T-cell (primary cell): Measurements from ENCODE around the gene MAPRE2. TPM values are rescaled to one million over a fixed set of nuclear protein-coding genes. Genes with fewer than 3 reads are reported as not detected.
A peak's percentile ranks its signal among the peaks of the same experiment; 100 is the strongest.

Experiments used
- ATAC-seq, 4 experiments: fragments of 200-7000 bp in 3 of 4; fragments of 150-1000 bp in 1 of 4; cut with Tn5 transposase; replicated peaks in 1 of 4; 1 replicate in 3 of 4; 2 replicates in 1 of 4; pipeline ENCODE4 v1.10.0; 2021; ENCODE audit warnings: moderate library complexity in 3 of 4, mild to moderate bottlenecking in 2 of 4, moderate number of reproducible peaks in 1 of 4
- CTCF ChIA-PET, 2 donors: fragments of 300-600 bp; sonication (Branson Sonifier 250); formaldehyde crosslinking; loops; one replicate each; lab custom pipeline; 2022; ENCODE audit warnings: antibody characterized with exemption in 2 of 2; lab: Charles Lee
- POLR2A ChIA-PET, 2 donors: fragments of 300-600 bp; sonication (Branson Sonifier 250); formaldehyde crosslinking; loops; one replicate each; lab custom pipeline; 2022; ENCODE audit warnings: antibody characterized with exemption in 2 of 2; lab: Charles Lee
- DNase-seq, 35 experiments: peaks; one replicate each; pipeline versions ENCODE4 v3.0.0 to v3.0.0-alpha.2; 2013 to 2023
- H3K27ac ChIP-seq: one replicate; pipeline ENCODE4 v1.5.1; 2013; ENCODE audit warnings: low read length
- H3K27me3 ChIP-seq, 2 experiments: replicated peaks in 1 of 2; 1 replicate in 1 of 2; 2 replicates in 1 of 2; pipeline versions ENCODE4 v1.6.1 to v1.7.0; 2013; ENCODE audit warnings: low read length in 1 of 2, mixed read lengths in 1 of 2; ENCODE audit not compliant: control insufficient read depth in 2 of 2, insufficient read depth in 2 of 2; ENCODE audit errors: extremely low read depth in 1 of 2
- H3K36me3 ChIP-seq, 2 donors: 1 replicate in 1 of 2; 2 replicates in 1 of 2; pipeline versions ENCODE4 v1.6.1 to v1.7.0; 2013; ENCODE audit warnings: low read length in 1 of 2; ENCODE audit not compliant: control insufficient read depth in 2 of 2, insufficient read depth in 1 of 2; ENCODE audit errors: extremely low read depth in 1 of 2
- H3K4me1 ChIP-seq, 2 experiments: 1 replicate in 1 of 2; 2 replicates in 1 of 2; pipeline versions ENCODE4 v1.6.1 to v1.7.0; 2013; ENCODE audit warnings: low read length in 2 of 2, mixed read lengths in 1 of 2; ENCODE audit not compliant: insufficient read depth in 2 of 2, control insufficient read depth in 1 of 2; ENCODE audit errors: extremely low read depth in 1 of 2
- H3K4me3 ChIP-seq, 2 donors: 1 replicate in 1 of 2; 2 replicates in 1 of 2; pipeline versions ENCODE4 v1.5.1 to v1.7.0; 2013; ENCODE audit warnings: mild to moderate bottlenecking in 2 of 2, low read length in 1 of 2, moderate library complexity in 1 of 2; ENCODE audit not compliant: control insufficient read depth in 1 of 2; ENCODE audit errors: extremely low read depth in 1 of 2
- H3K9me3 ChIP-seq: 2 replicates; pipeline ENCODE4 v1.7.0; 2013
- H3K27ac Mint-ChIP-seq, 2 donors: one replicate each; pipeline ENCODE4 v1.8.0; 2020 to 2021; ENCODE audit warnings: mild to moderate bottlenecking in 2 of 2, mixed read lengths in 2 of 2
- H3K27me3 Mint-ChIP-seq, 2 donors: one replicate each; pipeline ENCODE4 v1.8.0; 2021 to 2022; ENCODE audit warnings: mixed read lengths in 2 of 2
- H3K36me3 Mint-ChIP-seq: one replicate; pipeline ENCODE4 v1.8.0; 2021; ENCODE audit warnings: mixed read lengths
- H3K4me1 Mint-ChIP-seq, 3 donors: one replicate each; pipeline ENCODE4 v1.8.0; 2020 to 2022; ENCODE audit warnings: mixed read lengths in 3 of 3, mild to moderate bottlenecking in 1 of 3
- H3K4me3 Mint-ChIP-seq, 3 donors: one replicate each; pipeline ENCODE4 v1.8.0; 2020 to 2022; ENCODE audit warnings: mild to moderate bottlenecking in 3 of 3, mixed read lengths in 3 of 3, moderate library complexity in 3 of 3
- H3K9me3 Mint-ChIP-seq, 3 donors: one replicate each; pipeline ENCODE4 v1.8.0; 2020 to 2022; ENCODE audit warnings: mixed read lengths in 3 of 3
- whole genome bisulfite sequencing: methylation state at CpG from one replicate; pipeline ENCODE4 v1.1.5; 2013; ENCODE audit warnings: missing lambda C conversion rate; ENCODE audit not compliant: insufficient coverage; 5-methylcytosine and 5-hydroxymethylcytosine counted together
- total RNA-seq, 35 experiments: library from RNA in 6 of 35; stranded (reverse) in 6 of 35; fragments of 120-200 nt in 1 of 35; gene quantifications; one replicate each; pipeline versions ENCODE4 v1.2.1 to v1.2.4 and lab custom pipeline; 2013 to 2026

MAPRE2 gene
- total RNA-seq, 5 donors from 2014 or later (not counting 1 experiment from before 2014, with no cell fraction given), result 45.6 to 96.7 (median 53.9) TPM

DNA sequence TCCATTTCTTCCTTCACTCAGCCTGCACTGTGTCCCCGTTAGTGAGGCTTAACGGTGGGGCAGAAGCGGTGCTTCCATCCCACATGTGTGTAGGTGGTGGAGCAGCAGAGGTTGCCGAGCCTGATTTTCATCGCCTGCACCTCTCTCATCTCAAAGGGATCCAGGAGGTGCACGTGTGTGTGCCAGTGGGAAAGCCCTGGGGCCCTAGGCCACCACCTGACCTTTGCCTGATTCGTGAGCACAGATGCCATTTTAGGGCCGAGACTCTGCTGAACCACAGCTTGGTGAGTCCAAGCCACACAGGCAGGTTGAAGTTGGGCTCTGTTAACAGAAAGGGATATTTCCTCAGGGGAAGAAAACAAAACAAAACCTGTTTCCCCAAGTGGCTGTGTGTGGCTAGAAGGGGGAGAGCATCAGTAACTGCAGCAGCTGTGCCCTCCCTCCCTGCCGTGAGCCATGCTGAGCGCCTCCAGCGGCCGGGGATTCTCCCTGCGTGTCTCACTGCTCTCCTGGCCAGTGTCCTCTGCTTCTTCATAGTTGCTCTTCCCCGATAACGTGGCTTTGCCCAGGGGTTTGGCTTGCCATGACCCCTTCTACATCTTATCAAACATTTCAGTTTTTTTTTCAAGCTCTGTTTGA lies 81.5 kb downstream of the MAPRE2 start:
- Histone ChIP-seq H3K27me3 (no peaks in the 10 kb centered on the region), H3K4me1 (peaks cover 2 to 23% of the 10 kb centered on the region in 2 experiments), H3K27ac (no peak overlapping the region), H3K9me3 (no peaks in the 10 kb centered on the region), H3K36me3 (peaks cover 0 to 11% of the 10 kb centered on the region in 2 donors), H3K4me3 (no peak overlapping the region)
- ATAC-seq (peak in 3 of 4 experiments; percentile 46 to 84 (median 64)), DNase-seq (peak in 25 of 35 experiments; percentile 7 to 51 (median 20))
- POLR2A ChIA-PET, result no interaction called here
- WGBS, result 70% methylated on average over 11 of the region's 15 CpGs
- CTCF ChIA-PET, result interaction anchor here (0.6 to 1.4 kb wide), 11 partner anchors 21 to 117 kb away, joined by 3 to 6 read pairs (median 3); no protein-coding TSS in a partner anchor
- Mint-ChIP-seq H3K4me3 (peak overlapping the region in 1 of 3 donors; percentile 24), H3K27ac (peak overlapping the region; percentile 40 to 75), H3K27me3 (no peaks in the 10 kb centered on the region), H3K9me3 (no peaks in the 10 kb centered on the region), H3K4me1 (peaks cover 53 to 68% (median 59%) of the 10 kb centered on the region in 3 donors), H3K36me3 (peaks cover 35% of the 10 kb centered on the region)

DNA sequence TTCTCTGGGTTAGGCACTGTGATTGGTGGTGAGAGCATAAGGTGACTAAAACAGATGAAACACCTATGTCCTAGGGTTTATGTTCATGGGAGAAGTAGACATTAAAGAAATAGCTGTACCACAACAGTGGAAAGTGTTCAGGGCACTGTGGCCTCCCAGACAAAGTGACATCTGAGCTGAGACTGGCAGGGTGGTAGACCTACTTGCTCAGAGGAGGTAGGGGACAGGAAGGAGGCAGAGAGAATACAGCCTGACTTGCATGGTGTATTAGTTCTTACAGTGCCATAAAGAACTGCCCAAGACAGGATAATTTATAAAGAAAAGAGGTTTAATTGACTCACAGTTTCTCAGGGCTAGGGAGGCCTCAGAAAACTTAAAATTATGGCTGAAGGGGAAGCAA lies 82.6 kb downstream of the MAPRE2 start:
- H3K36me3 Mint-ChIP-seq, result peaks cover 41% of the 10 kb centered on the region
- no peak overlapping the region for H3K27ac Mint-ChIP-seq
- no peak overlapping the region for H3K4me3 Mint-ChIP-seq
- DNase-seq, result no peak
- peak in 1 of 4 experiments; percentile 23 for ATAC-seq
- CTCF ChIA-PET, result interaction anchor here (0.9 to 1.2 kb wide), 6 partner anchors 20 to 118 kb away, joined by 3 to 6 read pairs (median 3); no protein-coding TSS in a partner anchor
- no peak overlapping the region for H3K27ac ChIP-seq
- peaks cover 0 to 22% of the 10 kb centered on the region in 2 donors for H3K36me3 ChIP-seq
- peaks cover 2 to 14% of the 10 kb centered on the region in 2 experiments for H3K4me1 ChIP-seq
- POLR2A ChIA-PET, result interaction anchor here in 1 of 2 donors (0.9 kb wide), 1 partner anchor 9 kb away, joined by 3 read pairs; no protein-coding TSS in a partner anchor
- no peak overlapping the region for H3K4me3 ChIP-seq
- no peaks in the 10 kb centered on the region for H3K9me3 ChIP-seq
- H3K4me1 Mint-ChIP-seq, result peaks cover 43 to 57% (median 48%) of the 10 kb centered on the region in 3 donors
- no peaks in the 10 kb centered on the region for H3K9me3 Mint-ChIP-seq
- H3K27me3 Mint-ChIP-seq, result no peaks in the 10 kb centered on the region
- H3K27me3 ChIP-seq, result no peaks in the 10 kb centered on the region

DNA sequence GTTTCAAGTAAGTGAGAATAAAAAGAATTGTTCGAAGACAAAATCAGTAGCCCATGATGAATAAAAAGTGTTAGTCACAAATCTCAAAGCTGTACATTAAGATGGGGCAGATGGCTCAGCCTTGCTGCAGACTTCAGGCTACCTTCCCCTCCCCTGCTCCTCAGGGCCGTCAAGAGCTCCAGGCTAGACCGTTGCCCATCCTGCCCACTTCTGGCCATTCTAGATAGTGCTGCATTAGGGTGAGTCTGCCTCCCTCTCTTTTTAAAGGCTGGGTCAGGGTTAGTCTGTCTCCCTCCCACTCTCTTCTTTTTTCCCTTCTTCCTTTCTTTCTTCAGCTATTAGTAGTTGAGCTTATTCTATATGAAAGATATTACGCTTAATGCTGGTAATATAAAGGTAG lies 86.0 kb downstream of the MAPRE2 start:
- Mint-ChIP-seq H3K27ac (no peak overlapping the region), H3K27me3 (no peaks in the 10 kb centered on the region), H3K4me1 (peaks cover 18 to 25% (median 20%) of the 10 kb centered on the region in 3 donors), H3K9me3 (no peaks in the 10 kb centered on the region), H3K36me3 (peaks cover 67% of the 10 kb centered on the region), H3K4me3 (no peak overlapping the region)
- ATAC-seq (no peak), DNase-seq (no peak)
- WGBS, result no CpG with 5 or more reads among the region's 4 CpGs
- ChIA-PET CTCF (interaction anchor here (0.7 to 2.1 kb wide), 8 partner anchors 12 to 145 kb away, joined by 3 to 8 read pairs (median 4); no protein-coding TSS in a partner anchor), POLR2A (interaction anchor here in 1 of 2 donors (1.8 kb wide), 1 partner anchor 13 kb away, joined by 4 read pairs; no protein-coding TSS in a partner anchor)
- Histone ChIP-seq H3K9me3 (no peaks in the 10 kb centered on the region), H3K4me1 (peaks cover 0 to 9% of the 10 kb centered on the region in 2 experiments), H3K36me3 (peaks cover 5 to 54% of the 10 kb centered on the region in 2 donors), H3K4me3 (no peak overlapping the region), H3K27me3 (no peaks in the 10 kb centered on the region), H3K27ac (no peak overlapping the region)

DNA sequence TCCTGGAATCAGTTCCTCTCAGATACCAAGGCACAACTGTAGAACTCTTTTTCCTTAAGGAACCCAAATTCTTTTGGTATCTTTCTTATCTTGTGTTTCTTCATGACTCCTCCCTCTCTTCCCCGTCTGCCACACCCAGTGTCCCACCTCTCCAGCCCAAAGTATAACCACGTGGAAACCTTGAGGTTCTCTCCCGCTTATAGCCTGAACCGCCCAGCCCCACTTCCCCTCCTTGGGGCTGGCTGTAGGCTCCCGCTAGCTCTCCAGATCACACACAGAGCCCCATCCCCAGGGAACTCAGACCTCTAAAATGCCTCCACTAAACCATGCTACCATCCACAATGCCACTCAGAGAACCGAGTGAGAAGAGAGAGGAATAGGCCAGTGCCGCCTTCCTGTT lies 87.5 kb downstream of the MAPRE2 start:
- Histone ChIP-seq H3K4me3 (no peak overlapping the region), H3K4me1 (peaks cover 0 to 2% of the 10 kb centered on the region in 2 experiments), H3K9me3 (no peaks in the 10 kb centered on the region), H3K36me3 (peaks cover 5 to 69% of the 10 kb centered on the region in 2 donors), H3K27me3 (no peaks in the 10 kb centered on the region), H3K27ac (no peak overlapping the region)
- H3K27me3 Mint-ChIP-seq, result no peaks in the 10 kb centered on the region
- ChIA-PET POLR2A (no interaction called here), CTCF (no interaction called here)
- no peak overlapping the region for H3K4me3 Mint-ChIP-seq
- peaks cover 71% of the 10 kb centered on the region for H3K36me3 Mint-ChIP-seq
- ATAC-seq (no peak), DNase-seq (no peak)
- WGBS, result 92% methylated on average over 4 of the region's 7 CpGs
- peaks cover 7 to 10% (median 8%) of the 10 kb centered on the region in 3 donors for H3K4me1 Mint-ChIP-seq
- no peak overlapping the region for H3K27ac Mint-ChIP-seq
- H3K9me3 Mint-ChIP-seq, result no peaks in the 10 kb centered on the region

DNA sequence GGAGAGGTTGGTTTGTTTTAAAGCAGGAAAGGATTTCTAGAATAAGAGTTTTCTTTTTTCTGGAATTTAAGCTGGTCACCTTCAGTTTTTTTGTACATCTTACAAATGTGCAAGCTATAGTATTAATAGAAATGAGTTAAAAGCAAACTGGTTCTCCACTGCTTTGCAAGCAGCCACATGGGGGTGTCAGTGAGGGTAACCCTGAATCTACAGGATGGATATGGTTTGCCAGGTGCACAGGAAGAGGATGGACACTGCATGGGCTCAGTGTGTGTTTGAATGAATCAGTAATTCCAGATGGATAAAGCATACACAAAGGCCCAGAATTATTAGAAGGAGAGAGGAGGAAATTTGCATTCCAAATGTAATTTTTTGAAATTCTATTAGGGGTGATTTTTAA lies 89.0 kb downstream of the MAPRE2 start:
- ChIA-PET POLR2A (interaction anchor here in 1 of 2 donors (0.6 to 1.0 kb wide), 2 partner anchors 11 to 104 kb away, joined by 3 to 4 read pairs; no protein-coding TSS in a partner anchor), CTCF (no interaction called here)
- Histone ChIP-seq H3K4me1 (no peaks in the 10 kb centered on the region), H3K9me3 (no peaks in the 10 kb centered on the region), H3K36me3 (peaks cover 5 to 84% of the 10 kb centered on the region in 2 donors), H3K27me3 (no peaks in the 10 kb centered on the region), H3K27ac (no peak overlapping the region), H3K4me3 (no peak overlapping the region)
- DNase-seq, result no peak
- H3K36me3 Mint-ChIP-seq, result peaks cover 70% of the 10 kb centered on the region
- no peak for ATAC-seq
- H3K27me3 Mint-ChIP-seq, result no peaks in the 10 kb centered on the region
- peaks cover 0 to 4% (median 2%) of the 10 kb centered on the region in 3 donors for H3K4me1 Mint-ChIP-seq
- H3K4me3 Mint-ChIP-seq, result no peak overlapping the region
- no peak overlapping the region for H3K27ac Mint-ChIP-seq
- H3K9me3 Mint-ChIP-seq, result no peaks in the 10 kb centered on the region

DNA sequence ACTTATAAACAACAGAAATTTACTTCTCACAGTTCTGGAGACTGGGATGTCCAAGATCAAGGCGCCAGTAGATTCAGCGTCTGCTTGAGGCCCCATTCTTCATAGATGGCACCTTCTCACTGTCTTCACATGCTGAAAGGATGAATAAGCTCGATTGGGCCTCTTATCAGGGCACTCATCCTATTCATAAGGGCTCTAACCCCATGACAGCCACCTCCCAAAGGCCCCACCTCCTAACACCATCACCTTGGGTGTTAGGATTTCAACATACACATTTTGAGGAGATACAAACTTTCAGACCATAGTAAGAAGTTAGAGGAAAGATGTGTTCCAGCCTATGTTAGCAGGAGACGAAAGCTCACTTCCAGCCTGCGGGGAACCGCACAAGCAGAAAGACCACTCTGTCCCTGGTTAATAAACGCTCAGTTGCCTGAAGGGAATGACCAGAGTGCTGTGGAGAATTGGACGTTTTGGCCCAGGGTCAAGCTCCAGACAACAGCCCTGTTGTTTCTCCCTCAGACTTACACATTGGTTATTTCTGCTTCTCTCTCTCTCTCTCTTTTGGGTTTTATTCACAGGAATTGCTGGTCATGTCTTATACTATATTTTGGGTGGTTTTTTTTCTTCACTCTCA lies 90.3 kb downstream of the MAPRE2 start:
- POLR2A ChIA-PET, result interaction anchor here in 1 of 2 donors (0.5 kb wide), 1 partner anchor 12 kb away, joined by 4 read pairs; no protein-coding TSS in a partner anchor
- peaks cover 0 to 4% (median 0%) of the 10 kb centered on the region in 3 donors for H3K4me1 Mint-ChIP-seq
- CTCF ChIA-PET, result no interaction called here

More for the DNA sequence above, 90.3 kb downstream of the MAPRE2 start:
- no peaks in the 10 kb centered on the region for H3K27me3 ChIP-seq
- Mint-ChIP-seq H3K27ac (peak overlapping the region in 1 of 2 donors; percentile 3), H3K4me3 (no peak overlapping the region), H3K27me3 (no peaks in the 10 kb centered on the region), H3K36me3 (peaks cover 74% of the 10 kb centered on the region), H3K9me3 (no peaks in the 10 kb centered on the region)
- no peaks in the 10 kb centered on the region for H3K9me3 ChIP-seq
- no peaks in the 10 kb centered on the region for H3K4me1 ChIP-seq
- H3K36me3 ChIP-seq, result peaks cover 7 to 96% of the 10 kb centered on the region in 2 donors
- 100% methylated on average over 3 of the region's 8 CpGs for whole genome bisulfite sequencing
- DNase-seq, result no peak
- H3K4me3 ChIP-seq, result no peak overlapping the region
- H3K27ac ChIP-seq, result no peak overlapping the region
- ATAC-seq, result no peak
